Measurements from ENCODE around the gene MUC4. TPM values are rescaled to one million over a fixed set of nuclear protein-coding genes. Genes with fewer than 3 reads are reported as not detected.

MUC4 gene
- total RNA-seq, 1 experiment from 2014 or later, result 0.03 TPM

GRCh38 chr3:195757438-195757770 lies 54.3 kb downstream of the MUC4 start:
- Histone ChIP-seq H3K4me3 (ENCODE audit: low read depth in 2 of 2, low read length in 2 of 2) (no peak overlapping the region), H3K36me3 (ENCODE audit: control insufficient read depth, insufficient read depth, low read length) (no peaks in the 10 kb centered on the region), H3K9me3 (ENCODE audit: control insufficient read depth, insufficient read depth, low read depth, low read length) (no peaks in the 10 kb centered on the region), H3K27ac (ENCODE audit: low read length) (no peak overlapping the region), H3K4me1 (ENCODE audit: control insufficient read depth, insufficient read depth, low read length) (no peaks in the 10 kb centered on the region; the same call in 1 of the 2 replicates), H3K27me3 (ENCODE audit: control insufficient read depth, insufficient read depth, low read length) (0 out of 2 replicates have a peak, but pooled peaks cover 2% of the 10 kb centered on the region)
- no TSS peak for BruUV-seq (replicated peaks)
- ATAC-seq (no peak), DNase-seq (ENCODE audit: low read depth, low spot score) (no peak)
- intact Hi-C loops (cut with micrococcal nuclease; ENCODE audit: unreplicated experiment), result no loop called here
- TF ChIP-seq POLR2AphosphoS5 (IDR thresholded peaks at IDR 0.05; ENCODE audit: low read depth, low read length) (no peak), TCF7L2 (IDR thresholded peaks at IDR 0.05; ENCODE audit: low read depth, low read length) (no peak), SIN3A (IDR thresholded peaks at IDR 0.05; ENCODE audit: borderline replicate concordance, insufficient read depth, low read depth, low read length) (no peak), CTCF (IDR thresholded peaks at IDR 0.05) (no peak)
- TF ChIP-seq, protein P1, sequence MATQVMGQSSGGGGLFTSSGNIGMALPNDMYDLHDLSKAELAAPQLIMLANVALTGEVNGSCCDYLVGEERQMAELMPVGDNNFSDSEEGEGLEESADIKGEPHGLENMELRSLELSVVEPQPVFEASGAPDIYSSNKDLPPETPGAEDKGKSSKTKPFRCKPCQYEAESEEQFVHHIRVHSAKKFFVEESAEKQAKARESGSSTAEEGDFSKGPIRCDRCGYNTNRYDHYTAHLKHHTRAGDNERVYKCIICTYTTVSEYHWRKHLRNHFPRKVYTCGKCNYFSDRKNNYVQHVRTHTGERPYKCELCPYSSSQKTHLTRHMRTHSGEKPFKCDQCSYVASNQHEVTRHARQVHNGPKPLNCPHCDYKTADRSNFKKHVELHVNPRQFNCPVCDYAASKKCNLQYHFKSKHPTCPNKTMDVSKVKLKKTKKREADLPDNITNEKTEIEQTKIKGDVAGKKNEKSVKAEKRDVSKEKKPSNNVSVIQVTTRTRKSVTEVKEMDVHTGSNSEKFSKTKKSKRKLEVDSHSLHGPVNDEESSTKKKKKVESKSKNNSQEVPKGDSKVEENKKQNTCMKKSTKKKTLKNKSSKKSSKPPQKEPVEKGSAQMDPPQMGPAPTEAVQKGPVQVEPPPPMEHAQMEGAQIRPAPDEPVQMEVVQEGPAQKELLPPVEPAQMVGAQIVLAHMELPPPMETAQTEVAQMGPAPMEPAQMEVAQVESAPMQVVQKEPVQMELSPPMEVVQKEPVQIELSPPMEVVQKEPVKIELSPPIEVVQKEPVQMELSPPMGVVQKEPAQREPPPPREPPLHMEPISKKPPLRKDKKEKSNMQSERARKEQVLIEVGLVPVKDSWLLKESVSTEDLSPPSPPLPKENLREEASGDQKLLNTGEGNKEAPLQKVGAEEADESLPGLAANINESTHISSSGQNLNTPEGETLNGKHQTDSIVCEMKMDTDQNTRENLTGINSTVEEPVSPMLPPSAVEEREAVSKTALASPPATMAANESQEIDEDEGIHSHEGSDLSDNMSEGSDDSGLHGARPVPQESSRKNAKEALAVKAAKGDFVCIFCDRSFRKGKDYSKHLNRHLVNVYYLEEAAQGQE (IDR thresholded peaks at IDR 0.05; ENCODE audit: insufficient read depth in 1 of 2, low read depth in 2 of 2, low read length in 1 of 2), result no peak
- ChIA-PET CTCF (interaction anchor here (0.6 kb wide), 1 partner anchor 22 kb away, joined by 5 read pairs; no protein-coding TSS in a partner anchor), POLR2A (no interaction called here)
- in situ Hi-C loops (cut with HindIII; ENCODE audit: low pct_unique_long_range_greater_than_20kb, low sequenced_read_pairs), result no loop called here

DNA sequence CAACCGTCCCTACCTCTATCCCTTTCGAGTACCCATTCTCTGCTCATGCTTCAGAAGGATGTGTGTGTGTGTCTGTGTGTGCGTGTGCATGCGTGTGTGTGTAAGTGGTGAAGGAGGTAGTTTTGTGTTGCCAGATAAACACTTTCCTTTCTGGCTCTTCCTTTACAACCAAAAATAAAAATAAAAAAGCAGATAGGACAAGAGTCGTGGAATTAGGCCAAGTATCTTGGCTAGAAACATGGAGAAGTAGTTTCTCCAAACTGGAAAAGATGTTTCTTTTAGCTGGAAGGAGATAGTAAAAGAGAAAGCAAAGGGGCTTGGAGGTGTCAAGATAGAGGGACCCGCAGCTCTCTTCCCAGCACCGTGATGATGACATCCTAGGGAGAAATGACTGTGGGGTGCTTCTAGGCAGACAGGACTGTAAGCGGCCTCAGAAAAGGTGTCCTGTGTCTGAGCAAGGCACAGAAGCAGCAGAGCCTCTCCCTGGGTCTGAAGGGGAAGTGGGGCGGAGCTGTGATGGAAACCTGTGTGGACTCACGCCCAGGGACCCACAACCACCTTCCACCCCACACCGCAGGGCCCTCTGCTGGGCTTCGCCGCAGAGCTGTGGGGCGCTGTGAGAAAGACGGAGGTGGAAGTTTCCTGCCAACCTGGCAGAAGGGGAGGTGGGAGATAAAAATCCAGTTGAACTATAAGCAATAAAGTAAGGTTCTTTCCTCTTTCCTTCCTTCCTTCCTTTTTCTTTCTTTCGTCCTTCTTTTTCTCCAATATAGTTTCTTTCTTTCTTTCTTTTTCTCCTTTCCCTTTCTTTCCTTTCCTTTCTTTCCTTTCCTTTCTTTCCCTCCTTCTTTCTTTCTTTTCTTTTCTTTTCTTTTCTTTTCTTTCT lies 55.7 kb downstream of the MUC4 start:
- no peaks in the 10 kb centered on the region for H3K36me3 ChIP-seq (ENCODE audit: control insufficient read depth, insufficient read depth, low read length)
- ATAC-seq (no peak), DNase-seq (ENCODE audit: low read depth, low spot score) (no peak)
- H3K4me1 ChIP-seq (ENCODE audit: control insufficient read depth, insufficient read depth, low read length), result no peaks in the 10 kb centered on the region; the same call in 1 of the 2 replicates
- intact Hi-C loops (cut with micrococcal nuclease; ENCODE audit: unreplicated experiment) (no loop called here), in situ Hi-C loops (cut with HindIII; ENCODE audit: low pct_unique_long_range_greater_than_20kb, low sequenced_read_pairs) (no loop called here)
- H3K27ac ChIP-seq (ENCODE audit: low read length), result no peak overlapping the region
- POLR2A ChIA-PET, result no interaction called here
- BruUV-seq (replicated peaks), result no TSS peak
- no peak overlapping the region for H3K4me3 ChIP-seq (ENCODE audit: low read depth in 2 of 2, low read length in 2 of 2)
- CTCF ChIA-PET, result interaction anchor here (0.6 kb wide), 1 partner anchor 77 kb away, joined by 3 read pairs; no protein-coding TSS in a partner anchor
- no peaks in the 10 kb centered on the region for H3K9me3 ChIP-seq (ENCODE audit: control insufficient read depth, insufficient read depth, low read depth, low read length)
- no peak for TF ChIP-seq SIN3A (IDR thresholded peaks at IDR 0.05; ENCODE audit: borderline replicate concordance, insufficient read depth, low read depth, low read length)
- TF ChIP-seq, protein P1 (IDR thresholded peaks at IDR 0.05; ENCODE audit: insufficient read depth in 1 of 2, low read depth in 2 of 2, low read length in 1 of 2), result no peak
- TF ChIP-seq TCF7L2 (IDR thresholded peaks at IDR 0.05; ENCODE audit: low read depth, low read length), result no peak
- no peak for TF ChIP-seq CTCF (IDR thresholded peaks at IDR 0.05)
- TF ChIP-seq POLR2AphosphoS5 (IDR thresholded peaks at IDR 0.05; ENCODE audit: low read depth, low read length), result no peak
- H3K27me3 ChIP-seq (ENCODE audit: control insufficient read depth, insufficient read depth, low read length), result 0 out of 2 replicates have a peak, but pooled peaks cover 2% of the 10 kb centered on the region
